Mesenchymal stem cell (in vitro differentiated cells and primary cell): Measurements from ENCODE around the gene TMEM248.
"Not testable (repeated sequence)": the region's sequence is repeated elsewhere in the genome, so short reads cannot be mapped to it uniquely, and the experiment has no call there.

Experiments used
- DNase-seq: peaks from one replicate; pipeline ENCODE4 v3.0.0-alpha.2; 2013
- H2AFZ ChIP-seq: one replicate; pipeline ENCODE4 v1.6.1; 2013; ENCODE audit warnings: low read depth, mild to moderate bottlenecking, control low read depth, inconsistent platforms, low read length, moderate library complexity
- H2AK5ac ChIP-seq: 2 replicates; pipeline ENCODE4 v1.6.1; 2013; ENCODE audit warnings: low read length, moderate library complexity, mild to moderate bottlenecking, inconsistent platforms; ENCODE audit not compliant: severe bottlenecking
- H2BK120ac ChIP-seq: one replicate; pipeline ENCODE4 v1.6.1; 2013; ENCODE audit warnings: low read depth, mild to moderate bottlenecking, inconsistent platforms, low read length, moderate library complexity
- H2BK12ac ChIP-seq, 2 experiments: one replicate each; pipeline ENCODE4 v1.6.1; 2013; ENCODE audit warnings: inconsistent platforms in 2 of 2, low read length in 2 of 2, mild to moderate bottlenecking in 2 of 2, moderate library complexity in 2 of 2, control low read depth in 1 of 2
- H2BK15ac ChIP-seq: one replicate; pipeline ENCODE4 v1.6.1; 2013; ENCODE audit warnings: mild to moderate bottlenecking, low read depth, inconsistent platforms; ENCODE audit not compliant: poor library complexity, severe bottlenecking
- H2BK5ac ChIP-seq: 2 replicates; pipeline ENCODE4 v1.6.1; 2013; ENCODE audit warnings: low read depth, mild to moderate bottlenecking, low read length, control low read depth, inconsistent platforms; ENCODE audit not compliant: poor library complexity, severe bottlenecking
- H3K14ac ChIP-seq, 2 experiments: one replicate each; pipeline ENCODE4 v1.6.1; 2013; ENCODE audit warnings: inconsistent platforms in 2 of 2, low read length in 2 of 2, control low read depth in 1 of 2, mild to moderate bottlenecking in 1 of 2, moderate library complexity in 1 of 2
- H3K18ac ChIP-seq, 2 experiments: one replicate each; pipeline ENCODE4 v1.6.1; 2013; ENCODE audit warnings: inconsistent platforms in 2 of 2, low read length in 2 of 2, control low read depth in 1 of 2, low read depth in 1 of 2, mild to moderate bottlenecking in 1 of 2
- H3K23ac ChIP-seq, 2 experiments: one replicate each; pipeline ENCODE4 v1.6.1; 2013; ENCODE audit warnings: inconsistent platforms in 2 of 2, low read length in 2 of 2, mild to moderate bottlenecking in 2 of 2, moderate library complexity in 2 of 2, control low read depth in 1 of 2
- H3K27ac ChIP-seq: 2 replicates; pipeline ENCODE4 v1.5.1; 2013; ENCODE audit warnings: mild to moderate bottlenecking, moderate library complexity, low read length, control low read depth, inconsistent platforms; ENCODE audit not compliant: poor library complexity, severe bottlenecking
- H3K27me3 ChIP-seq, 2 experiments: 2 replicates each; pipeline versions ENCODE4 v1.6.1 to v1.7.0; 2013; ENCODE audit warnings: low read length in 2 of 2, mild to moderate bottlenecking in 2 of 2, moderate library complexity in 2 of 2, control low read depth in 1 of 2, inconsistent platforms in 1 of 2; ENCODE audit not compliant: control insufficient read depth in 1 of 2, insufficient read depth in 1 of 2
- H3K36me3 ChIP-seq, 2 experiments: 2 replicates each; pipeline versions ENCODE4 v1.6.1 to v1.7.0; 2013; ENCODE audit warnings: low read length in 2 of 2, control low read depth in 1 of 2, inconsistent platforms in 1 of 2, low read depth in 1 of 2, mild to moderate bottlenecking in 1 of 2; ENCODE audit not compliant: insufficient read depth in 2 of 2, control insufficient read depth in 1 of 2
- H3K4ac ChIP-seq, 2 experiments: one replicate each; pipeline ENCODE4 v1.6.1; 2013; ENCODE audit warnings: inconsistent platforms in 2 of 2, low read length in 2 of 2, mild to moderate bottlenecking in 2 of 2, moderate library complexity in 2 of 2, control low read depth in 1 of 2, low read depth in 1 of 2
- H3K4me1 ChIP-seq: 2 replicates; pipeline ENCODE4 v1.6.1; 2013; ENCODE audit warnings: low read depth, low read length, control low read depth; ENCODE audit not compliant: control insufficient read depth, insufficient read depth
- H3K4me2 ChIP-seq: 2 replicates; pipeline ENCODE4 v1.6.1; 2013; ENCODE audit warnings: low read length, mild to moderate bottlenecking, inconsistent platforms; ENCODE audit not compliant: poor library complexity, severe bottlenecking
- H3K4me3 ChIP-seq, 2 experiments: 2 replicates each; pipeline versions ENCODE4 v1.5.1 to v1.7.0; 2013; ENCODE audit warnings: low read length in 2 of 2, mild to moderate bottlenecking in 2 of 2, control low read depth in 1 of 2, low read depth in 1 of 2; ENCODE audit not compliant: insufficient read depth in 1 of 2
- H3K79me1 ChIP-seq: replicated peaks from 2 replicates; pipeline ENCODE4 v1.6.1; 2013; ENCODE audit warnings: mild to moderate bottlenecking, control low read depth, low read length, inconsistent platforms; ENCODE audit not compliant: poor library complexity, severe bottlenecking
- H3K9ac ChIP-seq: 2 replicates; pipeline ENCODE4 v1.7.0; 2013; ENCODE audit warnings: mild to moderate bottlenecking, low read length, moderate library complexity
- H3K9me3 ChIP-seq: 2 replicates; pipeline ENCODE4 v1.7.0; 2013; ENCODE audit warnings: mild to moderate bottlenecking, low read length; ENCODE audit not compliant: control insufficient read depth
- H4K8ac ChIP-seq: one replicate; pipeline ENCODE4 v1.6.1; 2013; ENCODE audit warnings: inconsistent platforms, mild to moderate bottlenecking, low read length, moderate library complexity
- H4K91ac ChIP-seq: one replicate; pipeline ENCODE4 v1.6.1; 2013; ENCODE audit warnings: mild to moderate bottlenecking, low read length, inconsistent platforms
- WGBS: methylation state at CpG from one replicate; pipeline ENCODE4 v1.1.7; 2013; ENCODE audit warnings: mixed read lengths; 5-methylcytosine and 5-hydroxymethylcytosine counted together

TMEM248 gene

GRCh38 chr7:66969001-66969400 is 48.0 kb downstream of the TMEM248 start:
- not testable (repeated sequence) for H3K79me1 ChIP-seq, H2BK5ac ChIP-seq, H2BK12ac ChIP-seq, H3K27me3 ChIP-seq, H2BK15ac ChIP-seq, H3K27ac ChIP-seq, H2AK5ac ChIP-seq, H4K8ac ChIP-seq, DNase-seq, H3K4me3 ChIP-seq, H2AFZ ChIP-seq, H3K14ac ChIP-seq, H3K9ac ChIP-seq, H3K9me3 ChIP-seq, H3K4ac ChIP-seq, H3K4me1 ChIP-seq, H2BK120ac ChIP-seq, H3K23ac ChIP-seq, H3K18ac ChIP-seq, H4K91ac ChIP-seq, H3K4me2 ChIP-seq
- WGBS, result 91% methylated on average over 5 of the region's 5 CpGs
- peaks cover 0 to 15% of the 10 kb centered on the region in 2 experiments for H3K36me3 ChIP-seq

GRCh38 chr7:66970310-66970709 is 49.3 kb downstream of the TMEM248 start:
- Histone ChIP-seq H4K91ac (no peak overlapping the region), H2BK12ac (no peak overlapping the region), H2BK5ac (no peak overlapping the region), H2BK15ac (no peak overlapping the region), H3K36me3 (peaks cover 0 to 15% of the 10 kb centered on the region in 2 experiments), H3K14ac (peak overlapping the region in 1 of 2 experiments; percentile 72), H3K4me1 (peaks cover 6% of the 10 kb centered on the region), H3K9me3 (no peaks in the 10 kb centered on the region), H3K4ac (no peak overlapping the region), H3K27ac (no peak overlapping the region), H2AK5ac (no peak overlapping the region), H3K9ac (no peak overlapping the region), H3K18ac (no peak overlapping the region), H3K4me3 (no peak overlapping the region), H2AFZ (no peak overlapping the region), H4K8ac (no peak overlapping the region), H3K79me1 (no peaks in the 10 kb centered on the region), H3K4me2 (no peak overlapping the region), H3K23ac (peak overlapping the region in 1 of 2 experiments; percentile 72), H3K27me3 (no peaks in the 10 kb centered on the region), H2BK120ac (no peak overlapping the region)
- no peak for DNase-seq
- 83% methylated on average over 4 of the region's 5 CpGs for WGBS

GRCh38 chr7:66974986-66975590 is 54.1 kb downstream of the TMEM248 start:
- H3K27ac ChIP-seq, result no peak overlapping the region
- H2BK12ac ChIP-seq, result no peak overlapping the region
- no peak overlapping the region for H4K8ac ChIP-seq
- H2BK120ac ChIP-seq, result no peak overlapping the region
- no peaks in the 10 kb centered on the region for H3K79me1 ChIP-seq
- H3K4me3 ChIP-seq, result no peak overlapping the region
- H3K27me3 ChIP-seq, result no peaks in the 10 kb centered on the region
- H3K4me1 ChIP-seq, result peaks cover 5% of the 10 kb centered on the region
- H2AK5ac ChIP-seq, result no peak overlapping the region
- H2AFZ ChIP-seq, result no peak overlapping the region
- 93% methylated on average over 15 of the region's 15 CpGs for WGBS
- no peak overlapping the region for H3K4ac ChIP-seq
- peaks cover 4% of the 10 kb centered on the region for H3K9me3 ChIP-seq
- H3K18ac ChIP-seq, result no peak overlapping the region
- no peak overlapping the region for H3K23ac ChIP-seq
- DNase-seq, result no peak
- H3K36me3 ChIP-seq, result peaks cover 0 to 6% of the 10 kb centered on the region in 2 experiments
- H2BK5ac ChIP-seq, result no peak overlapping the region
- H3K14ac ChIP-seq, result no peak overlapping the region
- no peak overlapping the region for H2BK15ac ChIP-seq
- no peak overlapping the region for H4K91ac ChIP-seq
- H3K4me2 ChIP-seq, result no peak overlapping the region
- no peak overlapping the region for H3K9ac ChIP-seq

- H3K9me3 ChIP-seq, result peaks cover 10% of the 10 kb centered on the region
- H3K14ac ChIP-seq, H3K36me3 ChIP-seq, H3K4me2 ChIP-seq, H4K91ac ChIP-seq, H2BK15ac ChIP-seq, H2BK12ac ChIP-seq, H3K79me1 ChIP-seq, H2BK120ac ChIP-seq, H4K8ac ChIP-seq, H3K4me1 ChIP-seq, H2AFZ ChIP-seq, H2BK5ac ChIP-seq, DNase-seq, H2AK5ac ChIP-seq, H3K27me3 ChIP-seq, H3K4me3 ChIP-seq, H3K9ac ChIP-seq, H3K23ac ChIP-seq, H3K4ac ChIP-seq, H3K27ac ChIP-seq, H3K18ac ChIP-seq: not testable (repeated sequence)
- WGBS, result no CpG with 5 or more reads among the region's 5 CpGs
Observed at GRCh38 chr7:66978312-66978711, 57.3 kb downstream of the TMEM248 start.
